ENCODE results near the gene PCDH1. TPM values are rescaled to one million over a fixed set of nuclear protein-coding genes. Genes with fewer than 3 reads are reported as not detected.

Gene PCDH1
- total and polyA plus RNA-seq, 2 of the 13 experiments (the other 11 are each of a cell fraction or from before 2014, with no cell fraction given) = 0.11 to 0.83 TPM

DNA sequence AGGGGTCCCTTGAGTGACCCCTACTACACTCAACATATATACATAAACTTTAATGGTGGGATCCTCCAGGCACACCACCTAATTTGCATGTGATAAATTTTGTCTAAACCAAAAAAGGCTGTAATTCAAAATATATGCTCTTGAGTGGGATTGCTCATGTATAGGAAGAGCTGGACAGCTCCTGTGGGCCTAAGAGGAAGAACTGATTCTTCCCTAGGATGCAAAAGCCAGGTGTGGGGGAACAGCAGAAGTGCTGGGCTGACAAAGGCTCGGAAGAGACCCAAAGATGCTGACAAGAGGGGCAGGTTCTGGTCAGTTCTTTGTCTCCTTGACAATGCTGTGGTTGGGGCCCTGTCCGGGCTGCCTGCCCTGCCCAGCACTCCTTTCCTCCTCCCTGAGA is 43.9 kb downstream of the PCDH1 start:
- Histone ChIP-seq H3K9ac (ENCODE audit: insufficient read depth, low read depth, low read length) (no peak overlapping the region), H2AFZ (ENCODE audit: low read length) (no peak overlapping the region), H3K4me2 (ENCODE audit: low read depth, low read length) (no peak overlapping the region), H3K4me1 (ENCODE audit: insufficient read depth, low read length) (no peaks in the 10 kb centered on the region), H3K9me3 (ENCODE audit: low read length) (no peaks in the 10 kb centered on the region), H3K27me3 (ENCODE audit: control insufficient read depth in 1 of 2, insufficient read depth in 2 of 2, low read length in 2 of 2) (peaks cover 0 to 19% of the 10 kb centered on the region in 2 experiments; a peak in 3 of 5 replicates), H3K79me2 (ENCODE audit: insufficient read depth, low read length) (no peaks in the 10 kb centered on the region), H3K36me3 (replicated peaks in 1 of 2; ENCODE audit: control insufficient read depth in 1 of 2, insufficient read depth in 2 of 2, low read length in 2 of 2) (no peaks in the 10 kb centered on the region), H3K27ac (ENCODE audit: extremely low read length, insufficient read depth, low read length) (no peak overlapping the region), H4K20me1 (ENCODE audit: insufficient read depth, low read length) (no peaks in the 10 kb centered on the region), H3K4me3 (replicated peaks in 1 of 3; ENCODE audit: insufficient read depth in 1 of 3, low read depth in 2 of 3, low read length in 3 of 3) (no peak overlapping the region)
- BruUV-seq (replicated peaks) = no TSS peak
- POLR2A ChIA-PET = no interaction called here
- FAIRE-seq (no peak), ATAC-seq (no peak), DNase-seq (ENCODE audit: low spot score) (no peak)
- WGBS (ENCODE audit: low lambda C conversion rate) = 18% methylated on average over 2 of the region's 2 CpGs
- CTCF ChIA-PET (ENCODE audit: low intra/inter-chr PET ratio, low total read pairs) = interaction anchor here (0.5 kb wide), 1 partner anchor 55 kb away, joined by 3 read pairs; no protein-coding TSS in a partner anchor
- TF ChIP-seq SIX1 (CRISPR knock-in tag; IDR thresholded peaks at IDR 0.05; ENCODE audit: borderline replicate concordance) = no peak
- TF ChIP-seq, protein P1, sequence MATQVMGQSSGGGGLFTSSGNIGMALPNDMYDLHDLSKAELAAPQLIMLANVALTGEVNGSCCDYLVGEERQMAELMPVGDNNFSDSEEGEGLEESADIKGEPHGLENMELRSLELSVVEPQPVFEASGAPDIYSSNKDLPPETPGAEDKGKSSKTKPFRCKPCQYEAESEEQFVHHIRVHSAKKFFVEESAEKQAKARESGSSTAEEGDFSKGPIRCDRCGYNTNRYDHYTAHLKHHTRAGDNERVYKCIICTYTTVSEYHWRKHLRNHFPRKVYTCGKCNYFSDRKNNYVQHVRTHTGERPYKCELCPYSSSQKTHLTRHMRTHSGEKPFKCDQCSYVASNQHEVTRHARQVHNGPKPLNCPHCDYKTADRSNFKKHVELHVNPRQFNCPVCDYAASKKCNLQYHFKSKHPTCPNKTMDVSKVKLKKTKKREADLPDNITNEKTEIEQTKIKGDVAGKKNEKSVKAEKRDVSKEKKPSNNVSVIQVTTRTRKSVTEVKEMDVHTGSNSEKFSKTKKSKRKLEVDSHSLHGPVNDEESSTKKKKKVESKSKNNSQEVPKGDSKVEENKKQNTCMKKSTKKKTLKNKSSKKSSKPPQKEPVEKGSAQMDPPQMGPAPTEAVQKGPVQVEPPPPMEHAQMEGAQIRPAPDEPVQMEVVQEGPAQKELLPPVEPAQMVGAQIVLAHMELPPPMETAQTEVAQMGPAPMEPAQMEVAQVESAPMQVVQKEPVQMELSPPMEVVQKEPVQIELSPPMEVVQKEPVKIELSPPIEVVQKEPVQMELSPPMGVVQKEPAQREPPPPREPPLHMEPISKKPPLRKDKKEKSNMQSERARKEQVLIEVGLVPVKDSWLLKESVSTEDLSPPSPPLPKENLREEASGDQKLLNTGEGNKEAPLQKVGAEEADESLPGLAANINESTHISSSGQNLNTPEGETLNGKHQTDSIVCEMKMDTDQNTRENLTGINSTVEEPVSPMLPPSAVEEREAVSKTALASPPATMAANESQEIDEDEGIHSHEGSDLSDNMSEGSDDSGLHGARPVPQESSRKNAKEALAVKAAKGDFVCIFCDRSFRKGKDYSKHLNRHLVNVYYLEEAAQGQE (IDR thresholded peaks at IDR 0.05; ENCODE audit: borderline replicate concordance in 1 of 2, low read depth in 1 of 2, low read length in 2 of 2) = peak in 1 of 2 experiments; percentile 56; a peak in 1 of 4 replicates
- TF ChIP-seq, protein P2, sequence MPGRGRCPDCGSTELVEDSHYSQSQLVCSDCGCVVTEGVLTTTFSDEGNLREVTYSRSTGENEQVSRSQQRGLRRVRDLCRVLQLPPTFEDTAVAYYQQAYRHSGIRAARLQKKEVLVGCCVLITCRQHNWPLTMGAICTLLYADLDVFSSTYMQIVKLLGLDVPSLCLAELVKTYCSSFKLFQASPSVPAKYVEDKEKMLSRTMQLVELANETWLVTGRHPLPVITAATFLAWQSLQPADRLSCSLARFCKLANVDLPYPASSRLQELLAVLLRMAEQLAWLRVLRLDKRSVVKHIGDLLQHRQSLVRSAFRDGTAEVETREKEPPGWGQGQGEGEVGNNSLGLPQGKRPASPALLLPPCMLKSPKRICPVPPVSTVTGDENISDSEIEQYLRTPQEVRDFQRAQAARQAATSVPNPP (CRISPR knock-in tag; IDR thresholded peaks at IDR 0.05) = no peak
- intact Hi-C loops (cut with micrococcal nuclease; ENCODE audit: unreplicated experiment) = no loop called here
- in situ Hi-C loops (cut with HindIII; ENCODE audit: extremely low pct_ligation_motif_present, low pct_unique_long_range_greater_than_20kb) = no loop called here
